Gastroesophageal sphincter (tissue), 3 donors: Measurements from ENCODE around the gene PRDM16.

Experiments used
- EP300 ChIP-seq: sonication (generic); formaldehyde crosslinking; IDR thresholded peaks from one replicate; pipeline ENCODE4 v1.6.1; 2017; ENCODE audit warnings: antibody characterized with exemption, mild to moderate bottlenecking
- POLR2A ChIP-seq, 2 donors: fragments of 450-650 bp; IDR thresholded peaks; one replicate each; pipeline ENCODE4 v1.6.1; 2017; ENCODE audit warnings: antibody characterized with exemption in 2 of 2, mild to moderate bottlenecking in 2 of 2, moderate library complexity in 1 of 2
- TF ChIP-seq, protein P1 (sequence below), 4 experiments: fragments of 200-600 bp in 2 of 4; fragments of 450-650 bp in 2 of 4; sonication (generic) in 1 of 4; IDR thresholded peaks; one replicate each; pipeline ENCODE4 v1.5.1; 2017 to 2019; ENCODE audit warnings: antibody characterized with exemption in 4 of 4, mild to moderate bottlenecking in 2 of 4, moderate library complexity in 2 of 4

DNA sequence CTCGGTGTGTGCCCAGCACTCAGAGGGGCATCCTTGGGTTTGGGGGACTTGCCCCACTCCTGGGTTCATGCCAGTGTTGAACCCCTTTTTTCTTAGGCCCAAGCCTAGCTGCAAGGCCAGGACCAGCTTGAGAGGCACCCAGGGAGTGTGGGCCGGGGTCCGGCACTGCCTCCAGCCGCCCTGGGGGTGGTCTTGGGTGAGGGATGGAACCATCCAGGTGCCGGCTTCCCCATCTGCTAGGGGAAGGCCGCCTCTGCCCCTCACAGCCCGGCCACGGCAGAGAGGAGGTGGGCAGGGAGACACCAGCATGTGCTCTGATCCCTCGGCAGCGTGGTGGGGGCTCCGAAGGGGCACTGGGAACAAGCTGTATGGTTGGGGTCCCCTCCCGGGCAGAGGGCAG is 335.3 kb downstream of the PRDM16 start:
- TF ChIP-seq POLR2A (IDR thresholded peaks at IDR 0.05) (no peak), EP300 (no peak)
- TF ChIP-seq, protein P1, sequence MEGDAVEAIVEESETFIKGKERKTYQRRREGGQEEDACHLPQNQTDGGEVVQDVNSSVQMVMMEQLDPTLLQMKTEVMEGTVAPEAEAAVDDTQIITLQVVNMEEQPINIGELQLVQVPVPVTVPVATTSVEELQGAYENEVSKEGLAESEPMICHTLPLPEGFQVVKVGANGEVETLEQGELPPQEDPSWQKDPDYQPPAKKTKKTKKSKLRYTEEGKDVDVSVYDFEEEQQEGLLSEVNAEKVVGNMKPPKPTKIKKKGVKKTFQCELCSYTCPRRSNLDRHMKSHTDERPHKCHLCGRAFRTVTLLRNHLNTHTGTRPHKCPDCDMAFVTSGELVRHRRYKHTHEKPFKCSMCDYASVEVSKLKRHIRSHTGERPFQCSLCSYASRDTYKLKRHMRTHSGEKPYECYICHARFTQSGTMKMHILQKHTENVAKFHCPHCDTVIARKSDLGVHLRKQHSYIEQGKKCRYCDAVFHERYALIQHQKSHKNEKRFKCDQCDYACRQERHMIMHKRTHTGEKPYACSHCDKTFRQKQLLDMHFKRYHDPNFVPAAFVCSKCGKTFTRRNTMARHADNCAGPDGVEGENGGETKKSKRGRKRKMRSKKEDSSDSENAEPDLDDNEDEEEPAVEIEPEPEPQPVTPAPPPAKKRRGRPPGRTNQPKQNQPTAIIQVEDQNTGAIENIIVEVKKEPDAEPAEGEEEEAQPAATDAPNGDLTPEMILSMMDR (IDR thresholded peaks at IDR 0.05): no peak
